Adrenal gland (tissue), 5 donors: ENCODE results near the gene MARS1.
"Not testable (repeated sequence)": the region's sequence is repeated elsewhere in the genome, so short reads cannot be mapped to it uniquely, and the experiment has no call there.

Experiments
- POLR2A ChIP-seq, 2 donors: fragments of 450-650 bp; IDR thresholded peaks; one replicate each; pipeline ENCODE4 v1.6.1; 2017; ENCODE audit warnings: antibody characterized with exemption in 2 of 2, mild to moderate bottlenecking in 2 of 2, moderate library complexity in 1 of 2
- TF ChIP-seq, protein P1 (sequence below), 6 experiments: fragments of 450-650 bp in 4 of 6; fragments of 200-600 bp in 2 of 6; sonication (generic) in 1 of 6; IDR thresholded peaks; 1 replicate in 5 of 6; 2 replicates in 1 of 6; pipeline versions ENCODE4 v1.5.1 to v1.8.0; 2016 to 2021; ENCODE audit warnings: antibody characterized with exemption in 6 of 6, mild to moderate bottlenecking in 2 of 6, moderate library complexity in 1 of 6
- donor health status: DM: no; HTN: no; CAD: no.

DNA sequence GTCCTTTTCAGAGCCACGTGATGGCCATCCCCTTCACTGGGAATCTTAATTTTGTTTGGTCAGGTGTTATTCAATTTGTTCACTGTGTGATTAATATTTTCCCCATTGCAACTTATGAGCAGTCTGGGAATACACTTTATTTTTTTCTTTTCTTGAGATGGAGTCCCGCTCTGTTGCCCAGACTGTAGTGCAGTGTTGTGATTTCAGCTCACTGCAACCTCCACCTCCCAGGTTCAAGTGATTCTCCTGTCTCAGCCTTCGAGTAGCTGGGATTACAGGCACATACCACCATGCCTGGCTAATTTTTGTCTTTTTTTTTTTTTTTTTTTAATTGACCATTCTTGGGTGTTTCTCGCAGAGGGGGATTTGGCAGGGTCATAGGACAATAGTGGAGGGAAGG lies 18.7 kb downstream of the MARS1 start:
- TF ChIP-seq, protein P1, sequence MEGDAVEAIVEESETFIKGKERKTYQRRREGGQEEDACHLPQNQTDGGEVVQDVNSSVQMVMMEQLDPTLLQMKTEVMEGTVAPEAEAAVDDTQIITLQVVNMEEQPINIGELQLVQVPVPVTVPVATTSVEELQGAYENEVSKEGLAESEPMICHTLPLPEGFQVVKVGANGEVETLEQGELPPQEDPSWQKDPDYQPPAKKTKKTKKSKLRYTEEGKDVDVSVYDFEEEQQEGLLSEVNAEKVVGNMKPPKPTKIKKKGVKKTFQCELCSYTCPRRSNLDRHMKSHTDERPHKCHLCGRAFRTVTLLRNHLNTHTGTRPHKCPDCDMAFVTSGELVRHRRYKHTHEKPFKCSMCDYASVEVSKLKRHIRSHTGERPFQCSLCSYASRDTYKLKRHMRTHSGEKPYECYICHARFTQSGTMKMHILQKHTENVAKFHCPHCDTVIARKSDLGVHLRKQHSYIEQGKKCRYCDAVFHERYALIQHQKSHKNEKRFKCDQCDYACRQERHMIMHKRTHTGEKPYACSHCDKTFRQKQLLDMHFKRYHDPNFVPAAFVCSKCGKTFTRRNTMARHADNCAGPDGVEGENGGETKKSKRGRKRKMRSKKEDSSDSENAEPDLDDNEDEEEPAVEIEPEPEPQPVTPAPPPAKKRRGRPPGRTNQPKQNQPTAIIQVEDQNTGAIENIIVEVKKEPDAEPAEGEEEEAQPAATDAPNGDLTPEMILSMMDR (IDR thresholded peaks at IDR 0.05) = not testable (repeated sequence)
- TF ChIP-seq POLR2A (IDR thresholded peaks at IDR 0.05) = not testable (repeated sequence)
